GM21360 (cell line): ENCODE measurements around the gene KCNJ4.

ENCODE experiments used
- ATAC-seq: cut with Tn5 transposase; IDR thresholded peaks from one replicate; pipeline ENCODE4 v1.9.1; 2021; ENCODE audit warnings: mild to moderate bottlenecking, moderate library complexity; ENCODE audit not compliant: unreplicated experiment

The KCNJ4 gene

DNA sequence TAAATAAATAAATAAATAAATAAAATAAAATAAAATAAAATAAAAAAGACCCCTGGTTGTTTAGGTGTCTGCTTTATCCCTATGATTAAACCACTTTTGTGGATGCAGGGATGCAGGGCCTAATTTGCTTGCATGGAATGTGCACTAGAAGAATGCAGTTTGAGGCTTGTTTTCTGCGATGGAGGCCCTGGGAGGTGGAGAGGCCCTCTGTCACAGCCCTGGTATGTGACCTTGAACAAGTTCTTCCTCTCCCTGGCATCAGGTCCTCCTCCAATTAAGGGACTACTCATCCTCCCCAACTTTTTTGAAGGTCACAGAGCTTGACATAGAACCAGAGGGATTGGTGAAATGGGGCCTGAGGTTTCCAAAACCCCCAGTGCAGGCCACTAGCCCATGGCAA is 22.7 kb downstream of the KCNJ4 start:
- no peak for ATAC-seq

DNA sequence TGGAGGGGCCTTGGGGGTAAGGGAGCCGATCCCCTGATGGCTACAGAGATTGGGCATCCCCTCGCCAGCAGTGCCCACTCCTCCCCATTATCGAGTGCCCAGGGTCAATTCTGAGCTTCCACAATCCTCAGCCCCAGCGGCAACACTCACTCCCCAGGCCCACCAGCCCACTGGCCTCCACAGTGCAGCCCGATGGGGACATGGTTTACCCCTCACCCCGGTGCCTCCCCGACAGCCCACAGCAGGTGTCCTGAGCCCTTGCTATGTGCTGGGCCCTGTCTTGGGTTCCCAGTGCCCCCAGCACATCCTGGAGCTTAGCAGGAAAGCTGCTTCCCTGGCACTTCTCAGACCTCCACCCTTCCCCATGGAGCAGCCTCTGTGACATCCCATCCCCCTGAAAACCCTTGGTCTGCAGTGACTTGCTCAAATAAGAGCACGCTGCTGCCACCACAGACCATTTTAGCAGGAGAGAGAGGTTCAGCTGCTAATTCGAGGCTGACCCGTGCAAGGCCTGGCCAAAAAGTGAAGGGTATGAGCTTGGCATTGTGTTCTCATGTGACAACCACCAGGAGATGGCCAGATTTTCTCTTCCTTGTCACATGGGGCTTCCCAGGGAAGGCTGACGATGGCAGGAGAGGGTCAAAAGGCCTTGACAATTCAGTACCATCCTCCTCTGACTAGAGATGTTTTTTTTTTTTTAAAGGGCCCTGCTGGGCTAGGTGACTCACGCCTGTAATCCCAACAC is 23.6 kb downstream of the KCNJ4 start:
- no peak for ATAC-seq

DNA sequence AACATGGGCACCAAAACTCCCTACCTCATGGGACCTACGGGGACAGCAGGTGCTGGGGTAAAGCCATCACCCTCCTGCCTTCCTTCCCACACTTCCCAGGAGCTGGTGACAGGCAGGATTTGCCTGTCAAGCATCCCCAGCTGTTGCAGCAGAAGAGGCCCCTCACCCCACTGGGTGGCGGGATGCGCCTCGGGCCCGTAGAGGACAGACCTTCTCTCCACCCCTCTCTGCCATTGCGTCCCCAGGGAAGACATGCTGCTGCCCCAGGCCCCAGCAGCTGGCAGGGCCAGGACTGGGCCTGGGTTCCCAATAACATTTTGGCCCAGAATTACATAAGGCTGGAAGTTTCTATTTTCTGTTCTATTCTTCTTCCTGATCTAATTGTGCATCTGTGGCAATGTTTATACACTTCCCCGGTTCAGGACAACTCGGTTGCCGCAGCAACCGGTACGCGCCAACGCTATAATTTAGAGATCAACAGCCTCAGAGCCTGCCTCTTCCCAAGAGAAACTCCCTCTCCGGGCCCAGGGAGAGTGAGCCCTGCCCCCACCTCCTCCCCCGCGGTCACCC is 25.4 kb downstream of the KCNJ4 start:
- no peak for ATAC-seq

DNA sequence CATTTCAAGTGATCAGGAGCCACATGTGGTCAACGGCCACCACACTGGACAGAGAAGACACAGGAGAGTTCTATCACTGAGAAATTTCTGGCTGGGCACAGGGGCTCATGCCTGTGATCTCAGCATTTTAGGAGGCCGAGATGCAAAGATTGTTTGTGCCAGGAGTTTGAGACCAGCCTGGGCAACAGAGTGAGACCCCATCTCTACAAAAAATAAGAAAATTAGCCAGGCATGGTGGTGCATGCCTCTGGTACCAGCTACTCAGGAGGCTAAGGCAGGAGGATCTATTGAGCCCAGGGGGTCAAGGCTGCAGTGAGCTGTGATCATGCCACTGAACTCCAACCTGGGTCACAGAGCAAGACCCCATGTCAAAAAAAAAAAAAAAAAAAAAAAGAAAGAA is 26.3 kb downstream of the KCNJ4 start:
- ATAC-seq = no peak

DNA sequence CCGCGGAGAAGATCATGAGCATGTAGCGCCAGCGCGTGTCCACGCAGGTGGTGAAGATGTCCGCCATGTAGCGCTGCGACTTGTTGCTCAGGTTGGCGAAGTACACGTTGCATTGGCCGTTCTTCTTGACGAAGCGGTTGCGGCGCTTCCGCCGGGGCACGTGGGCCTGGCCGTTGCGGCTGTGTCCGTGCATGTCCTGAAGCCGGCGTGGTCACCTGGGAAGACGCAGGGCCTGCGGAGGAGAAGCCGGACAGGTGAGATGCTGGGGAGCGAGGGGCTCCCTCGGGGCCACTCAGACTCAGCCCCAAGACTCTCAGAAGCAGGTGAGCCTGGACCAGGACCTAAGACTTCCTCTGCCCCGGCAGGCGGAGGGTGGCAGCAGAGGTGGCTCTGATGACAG is 27.1 kb downstream of the KCNJ4 start:
- no peak for ATAC-seq

DNA sequence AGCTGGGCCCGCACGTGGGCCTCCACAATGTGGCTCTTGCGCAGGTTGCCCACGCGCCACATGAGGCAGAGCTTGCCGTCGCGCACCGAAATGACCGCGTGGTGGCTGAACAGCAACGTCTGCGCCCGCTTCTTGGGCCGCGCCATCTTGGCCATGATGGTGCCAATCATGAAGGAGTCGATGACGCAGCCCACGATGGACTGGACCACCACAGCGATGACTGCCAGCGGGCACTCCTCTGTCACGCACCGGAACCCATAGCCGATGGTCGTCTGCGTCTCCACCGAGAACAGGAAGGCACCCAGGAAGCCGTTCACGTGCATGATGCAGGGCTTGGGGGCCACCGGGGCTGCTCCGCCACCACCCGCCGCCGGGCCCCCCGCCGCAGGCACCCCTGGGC is 27.5 kb downstream of the KCNJ4 start:
- ATAC-seq = no peak

DNA sequence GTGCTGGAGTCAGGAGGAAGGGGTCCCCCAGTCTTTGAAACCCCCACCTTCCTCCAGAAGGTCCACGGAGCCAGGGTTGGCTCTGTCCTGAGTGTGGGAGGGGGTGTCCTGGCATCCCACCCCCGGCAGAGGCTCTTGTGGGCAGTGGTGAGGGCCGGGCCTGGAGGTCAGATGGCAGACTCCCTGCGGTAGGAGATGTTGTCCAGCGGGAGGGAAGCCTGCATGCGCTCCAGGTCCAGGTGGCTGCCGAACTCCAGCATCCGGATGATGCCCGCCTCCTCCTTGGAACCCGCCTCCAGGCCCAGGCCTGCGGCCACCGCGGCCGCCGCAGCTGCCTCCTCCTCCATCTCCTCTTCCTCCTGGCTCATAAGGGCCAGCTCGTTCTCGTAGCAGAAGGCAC is 28.4 kb downstream of the KCNJ4 start:
- no peak for ATAC-seq

DNA sequence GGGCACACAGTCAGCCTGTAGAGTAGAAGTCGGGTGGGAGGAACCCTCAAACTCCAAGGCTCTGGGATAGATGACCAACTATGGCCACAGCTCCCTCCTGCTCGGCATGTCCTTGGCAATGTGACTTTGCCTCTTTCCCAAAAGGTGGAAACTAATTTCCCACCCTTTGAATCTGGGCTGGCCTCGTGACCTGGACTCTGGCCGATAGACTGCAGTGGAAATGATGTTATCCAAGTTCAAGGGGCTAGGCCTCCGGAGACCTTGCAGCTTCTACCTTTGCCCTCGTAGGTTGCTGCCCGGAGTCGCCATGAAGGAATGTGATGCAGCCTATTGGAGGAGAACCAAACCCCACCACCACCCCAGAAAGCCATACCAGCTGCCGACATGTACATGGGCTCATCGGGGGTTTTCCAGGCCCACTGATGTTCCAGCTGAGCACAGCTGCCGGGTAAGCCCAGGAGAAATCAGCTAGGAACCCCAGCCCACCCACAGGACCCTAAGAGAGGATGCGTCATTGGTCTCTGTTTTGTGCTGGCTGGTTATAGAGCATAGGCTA is 30.4 kb downstream of the KCNJ4 start:
- no peak for ATAC-seq

DNA sequence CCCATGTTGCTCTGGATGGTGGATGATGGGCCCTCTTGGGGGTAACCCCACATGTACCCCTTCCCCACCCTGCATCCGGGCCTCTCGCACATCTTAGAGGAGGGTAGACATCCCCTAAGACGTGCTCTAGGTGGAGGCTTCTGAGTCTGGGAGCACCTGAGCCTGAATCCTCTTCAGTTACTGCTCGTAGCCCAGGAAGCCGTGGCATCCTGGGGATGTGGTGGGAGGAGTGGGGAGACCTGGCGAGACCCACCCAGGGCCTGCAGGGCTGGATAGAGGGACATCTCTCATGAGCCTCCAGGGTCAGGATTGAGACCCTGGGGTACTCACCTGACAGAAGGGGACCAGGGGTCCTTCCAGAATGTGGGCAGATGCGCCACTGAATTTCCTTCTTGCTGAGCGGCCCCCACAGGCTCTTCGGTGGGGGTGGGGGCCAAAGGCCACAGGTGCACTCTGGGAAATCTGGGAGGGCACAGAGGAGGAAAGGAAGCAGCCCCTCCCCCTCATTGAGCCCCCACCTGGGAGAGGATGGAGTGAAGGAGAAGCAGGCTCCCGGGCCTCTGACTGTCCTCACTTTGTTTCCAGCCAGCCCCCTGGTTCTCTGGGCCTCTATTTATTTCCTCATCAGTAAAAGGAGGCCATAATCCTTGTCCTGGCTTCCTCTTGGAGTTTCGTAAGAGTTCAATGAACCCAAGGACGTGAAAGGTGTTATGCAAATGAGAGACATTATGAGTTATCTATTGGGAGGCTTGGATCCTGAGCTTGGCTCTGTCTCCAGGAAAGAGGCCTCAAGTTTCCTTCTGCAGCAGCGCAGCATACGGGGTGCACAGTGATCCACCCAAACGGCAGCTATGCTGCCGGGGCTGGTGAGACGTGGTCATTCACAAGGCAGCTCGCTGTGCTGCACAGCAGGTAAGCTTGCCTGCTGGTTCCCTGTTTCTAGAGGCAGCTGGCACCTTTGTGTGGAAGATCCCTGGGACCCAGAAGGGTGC is 31.2 kb downstream of the KCNJ4 start:
- ATAC-seq = no peak

DNA sequence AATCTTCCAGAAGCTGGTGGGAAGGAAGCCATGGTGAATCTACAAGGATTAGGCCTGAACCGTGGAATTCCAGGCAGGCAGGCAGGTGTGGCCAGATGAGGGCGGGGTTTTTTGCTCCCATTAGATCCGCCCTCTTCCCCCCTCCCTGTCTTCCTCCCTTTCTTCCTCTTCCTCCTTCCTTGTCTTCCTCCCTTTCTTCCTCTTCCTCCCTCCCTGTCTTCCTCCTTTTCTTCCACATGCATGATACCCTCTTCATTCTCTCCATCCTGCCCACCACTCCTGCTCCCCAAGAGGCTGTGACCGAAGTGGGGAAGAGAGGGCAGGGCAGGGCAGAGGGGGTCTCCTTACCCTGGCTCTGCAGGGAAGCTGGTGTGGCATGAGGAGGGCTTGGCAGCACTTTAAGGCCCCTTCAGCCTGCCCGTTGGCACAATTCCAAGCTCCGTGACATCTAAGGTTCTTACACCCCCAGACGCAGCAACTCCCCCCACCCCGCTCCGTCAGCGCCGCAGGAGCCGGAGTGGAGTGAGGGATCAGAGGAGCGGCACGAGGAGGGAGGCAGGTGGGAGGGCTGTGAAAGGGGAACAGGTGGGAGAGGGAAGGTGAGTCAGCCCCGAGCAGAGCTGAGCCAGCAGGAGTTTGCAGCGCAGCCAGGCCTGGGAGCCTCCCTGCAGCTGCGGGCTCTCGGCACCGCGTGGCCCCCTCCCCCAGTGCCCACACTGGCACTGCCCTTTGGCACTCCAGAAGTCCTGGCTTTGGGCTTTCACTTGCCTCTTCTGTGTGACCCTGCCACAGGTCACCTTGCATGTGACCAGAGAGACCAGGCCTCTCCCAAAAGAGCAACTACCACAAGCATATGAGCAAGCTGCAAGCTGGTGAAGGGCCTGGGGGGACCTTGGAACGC is 32.1 kb downstream of the KCNJ4 start:
- no peak for ATAC-seq

DNA sequence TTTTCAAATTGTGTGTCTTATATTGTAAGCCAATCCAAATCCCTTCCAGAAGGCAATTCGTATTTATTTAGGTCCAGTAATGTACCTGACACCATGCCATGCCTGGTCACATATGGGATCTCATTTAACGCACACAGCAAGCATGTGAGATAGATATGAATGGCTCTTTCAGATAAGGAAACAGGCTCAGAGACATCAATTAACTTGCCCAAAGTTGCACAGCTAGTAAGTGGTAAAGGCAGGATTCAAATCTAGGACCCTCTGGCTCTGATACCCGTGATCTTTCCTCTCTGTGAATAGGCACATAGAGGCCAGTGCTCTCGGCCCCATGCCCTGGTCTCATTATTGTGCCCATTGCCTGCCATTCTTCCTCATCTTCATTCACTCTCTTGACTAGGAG is 34.3 kb downstream of the KCNJ4 start:
- ATAC-seq = no peak

DNA sequence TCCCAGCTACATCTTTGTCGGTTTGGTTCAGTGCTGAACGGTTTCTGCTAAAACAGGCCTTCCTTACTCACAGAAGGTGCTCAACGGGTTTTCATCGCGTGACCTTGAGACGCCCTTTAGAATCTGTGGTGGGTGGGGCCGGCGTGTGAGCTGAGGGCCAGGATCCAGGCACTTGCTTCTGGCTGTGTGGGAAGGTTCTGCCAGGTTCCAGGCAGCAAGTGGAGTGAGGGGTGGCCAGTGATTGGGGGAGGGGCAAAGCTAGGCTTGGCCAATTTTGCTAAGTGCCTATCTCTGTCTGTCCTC is 35.2 kb downstream of the KCNJ4 start:
- no peak for ATAC-seq

DNA sequence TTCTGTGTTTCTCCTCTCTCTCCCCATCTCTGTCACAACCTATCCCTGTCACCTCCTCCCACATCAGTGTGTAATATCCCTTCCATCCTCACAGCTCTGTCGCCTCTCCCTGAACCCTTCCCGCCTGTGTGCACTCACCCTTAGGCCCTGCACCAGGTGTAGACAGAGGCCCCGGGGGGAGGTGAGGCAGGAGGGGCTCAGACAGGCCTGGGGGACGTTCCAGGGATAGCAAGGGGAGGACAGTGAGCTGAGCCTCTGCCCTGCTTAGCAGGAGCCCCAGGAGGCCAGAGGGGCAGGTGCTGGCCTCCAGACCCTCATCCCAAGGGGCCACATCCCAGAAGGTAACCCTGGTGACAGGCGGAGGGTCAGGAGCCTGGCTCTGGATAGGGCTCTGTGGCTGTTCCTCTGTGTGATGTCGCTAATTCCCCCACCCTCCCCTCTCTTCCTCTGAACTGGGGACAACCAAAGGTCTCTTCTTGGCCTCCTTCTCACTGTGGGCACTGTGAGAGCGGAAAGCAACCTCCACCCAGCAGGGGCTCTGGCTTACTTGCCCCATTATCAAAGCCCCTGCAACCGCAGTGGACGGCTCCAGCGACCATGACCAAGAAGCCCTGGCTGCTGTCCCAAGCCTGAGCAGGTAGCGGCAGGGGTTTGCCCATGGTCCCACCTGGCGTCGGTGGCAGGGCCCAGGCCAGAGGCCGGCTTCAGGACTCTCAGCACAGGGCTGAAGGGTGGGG is 35.7 kb downstream of the KCNJ4 start:
- no peak for ATAC-seq

DNA sequence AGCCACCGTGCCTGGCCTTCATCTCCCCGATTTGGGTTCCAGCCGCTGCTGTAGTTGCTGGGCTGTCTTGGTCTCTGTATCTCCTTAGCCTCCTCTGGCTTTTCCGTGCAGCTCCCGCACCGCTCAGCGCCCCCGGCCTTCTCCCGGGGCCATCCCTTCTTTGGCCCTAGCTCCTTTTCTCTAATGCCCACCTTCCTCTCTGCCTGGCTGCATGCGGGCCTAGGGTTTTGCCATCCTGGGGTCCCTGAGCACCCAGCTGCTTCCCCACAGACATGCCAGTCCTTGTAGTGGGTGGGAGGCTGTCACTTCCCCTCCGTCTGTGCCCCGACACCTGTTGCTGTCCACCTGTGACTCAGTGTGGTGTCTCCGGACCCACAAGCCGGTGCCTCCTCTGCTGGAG is 36.4 kb downstream of the KCNJ4 start:
- no peak for ATAC-seq

DNA sequence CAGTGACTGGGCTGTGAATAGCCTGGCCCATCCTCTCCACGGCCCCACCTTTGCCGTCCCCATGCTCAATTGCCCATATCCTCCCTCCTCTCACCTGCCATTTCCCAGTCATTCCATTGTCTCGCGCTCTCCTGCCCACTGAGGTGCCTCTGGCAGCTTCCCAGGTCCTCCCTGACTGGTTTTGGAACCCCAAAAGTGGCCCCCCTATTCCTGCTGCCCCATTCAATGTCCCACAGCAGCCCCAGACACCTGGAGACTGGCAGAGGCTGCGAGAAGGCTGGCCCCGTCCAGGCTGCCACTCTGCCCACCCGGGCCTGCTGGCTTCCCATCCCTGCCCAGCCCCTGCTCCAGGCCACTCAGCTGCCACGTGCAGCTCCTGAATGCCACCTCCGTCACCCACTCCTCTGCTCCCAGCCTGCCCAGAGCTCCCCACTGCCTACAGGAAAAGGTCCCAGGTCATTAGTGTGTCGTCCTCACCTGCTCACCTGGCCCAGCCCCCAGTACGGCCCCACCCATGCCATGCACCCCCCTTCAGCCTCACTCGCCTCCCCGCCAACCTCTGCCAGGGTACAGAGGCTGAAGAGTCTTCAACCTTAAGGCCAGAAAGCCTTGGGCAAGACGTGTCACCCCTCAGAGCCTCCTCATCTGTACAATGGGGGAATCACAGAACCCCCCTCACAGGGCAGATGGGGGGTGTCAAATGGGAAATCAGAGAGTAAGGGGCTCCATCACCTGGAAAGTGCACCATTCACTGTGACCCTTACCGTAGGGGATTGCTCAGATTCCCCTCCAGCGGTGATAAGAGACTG is 37.5 kb downstream of the KCNJ4 start:
- ATAC-seq = no peak

DNA sequence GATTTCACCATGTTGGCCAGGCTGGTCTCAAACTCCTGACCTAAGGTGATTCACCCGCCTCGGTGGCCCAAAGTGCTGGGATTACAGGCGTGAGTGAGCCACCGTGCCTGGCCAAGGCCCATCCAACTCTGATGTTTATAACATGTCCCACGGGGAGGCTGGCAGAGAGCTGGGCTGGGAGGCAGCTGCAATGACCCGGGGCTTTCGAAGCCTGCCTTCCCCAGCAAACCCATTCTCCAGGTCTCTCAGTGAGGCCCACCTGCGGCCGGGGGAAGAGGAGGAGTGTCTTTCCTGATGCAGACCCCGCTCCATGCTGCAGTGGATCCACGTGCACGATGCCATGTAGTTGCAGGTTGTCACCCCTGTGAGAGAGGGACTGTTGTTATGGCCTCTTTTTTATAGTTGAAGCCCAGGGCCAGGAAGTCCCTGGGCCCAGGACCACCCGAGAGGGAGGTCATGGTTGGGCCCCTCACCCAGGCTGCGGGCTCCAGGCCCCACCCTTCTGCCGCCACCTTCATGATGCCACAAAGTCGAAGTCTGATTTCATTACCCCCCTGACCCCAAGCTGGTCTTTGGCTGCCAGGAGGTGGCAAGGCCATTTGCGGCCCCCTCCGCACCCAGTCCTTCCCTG is 38.3 kb downstream of the KCNJ4 start:
- ATAC-seq = no peak

DNA sequence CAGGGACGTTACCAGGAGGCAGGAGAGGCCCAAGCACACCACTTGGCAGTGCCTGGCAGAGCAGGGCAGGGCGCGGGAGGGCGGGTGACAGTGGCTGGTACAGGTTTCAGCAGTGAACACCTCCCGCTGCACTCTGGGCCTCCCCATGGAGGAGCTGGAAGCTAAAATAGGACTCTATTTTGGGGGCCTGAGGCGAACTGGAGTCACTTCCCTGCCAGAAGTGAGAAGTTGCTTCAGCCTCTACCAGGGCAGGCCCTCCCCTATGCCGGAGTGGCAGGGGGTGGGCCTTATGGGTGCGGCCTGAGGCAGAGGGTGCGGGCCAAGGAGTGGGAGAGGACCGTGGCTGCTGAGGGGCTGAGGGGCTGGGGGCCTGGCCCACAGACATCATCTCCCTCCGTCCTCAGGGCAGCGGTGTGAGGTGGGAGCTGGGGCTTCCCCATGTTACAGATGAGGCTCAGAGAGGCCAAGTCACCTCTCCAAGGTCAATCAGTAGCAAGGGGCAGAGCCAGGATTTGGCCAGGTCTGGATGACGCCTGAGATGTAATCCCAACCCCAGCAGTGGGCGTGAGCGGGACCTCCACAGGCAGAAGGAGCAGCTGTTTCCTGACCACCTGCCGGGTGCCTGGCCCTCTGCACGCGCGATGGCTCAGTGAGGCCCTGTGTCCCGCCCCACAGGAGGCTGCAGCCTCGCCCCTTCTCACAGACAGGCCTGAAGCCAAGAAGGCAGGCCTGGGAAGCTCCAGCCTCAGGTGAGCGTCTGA is 39.3 kb downstream of the KCNJ4 start:
- no peak for ATAC-seq

DNA sequence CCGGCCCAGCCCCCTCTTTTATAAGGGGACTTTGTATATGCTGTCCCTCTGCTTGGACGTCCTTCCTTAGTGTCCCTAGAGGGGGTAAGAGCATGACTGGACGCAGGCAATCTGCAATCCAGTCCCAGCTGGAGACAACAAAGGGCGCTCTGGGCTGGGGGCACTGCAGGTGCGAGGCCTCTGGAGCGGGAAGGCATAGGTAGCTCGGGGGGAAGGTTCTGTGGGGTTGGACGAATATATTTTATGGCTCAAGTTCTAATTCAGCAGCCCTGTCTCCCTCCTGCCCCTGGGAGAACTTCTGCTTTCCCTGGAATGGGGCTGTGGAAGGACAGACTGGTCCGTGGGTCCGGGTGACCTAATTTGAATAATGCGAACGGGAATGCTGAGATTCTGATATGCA is 40.0 kb downstream of the KCNJ4 start:
- ATAC-seq = no peak
